ENCODE results near the gene TPSD1.

GRCh38 chr16:1277617-1278282, 21.9 kb downstream of the TPSD1 start:
- TF ChIP-seq POLR2A (IDR thresholded peaks at IDR 0.05) = no peak
- TF ChIP-seq, protein P1, sequence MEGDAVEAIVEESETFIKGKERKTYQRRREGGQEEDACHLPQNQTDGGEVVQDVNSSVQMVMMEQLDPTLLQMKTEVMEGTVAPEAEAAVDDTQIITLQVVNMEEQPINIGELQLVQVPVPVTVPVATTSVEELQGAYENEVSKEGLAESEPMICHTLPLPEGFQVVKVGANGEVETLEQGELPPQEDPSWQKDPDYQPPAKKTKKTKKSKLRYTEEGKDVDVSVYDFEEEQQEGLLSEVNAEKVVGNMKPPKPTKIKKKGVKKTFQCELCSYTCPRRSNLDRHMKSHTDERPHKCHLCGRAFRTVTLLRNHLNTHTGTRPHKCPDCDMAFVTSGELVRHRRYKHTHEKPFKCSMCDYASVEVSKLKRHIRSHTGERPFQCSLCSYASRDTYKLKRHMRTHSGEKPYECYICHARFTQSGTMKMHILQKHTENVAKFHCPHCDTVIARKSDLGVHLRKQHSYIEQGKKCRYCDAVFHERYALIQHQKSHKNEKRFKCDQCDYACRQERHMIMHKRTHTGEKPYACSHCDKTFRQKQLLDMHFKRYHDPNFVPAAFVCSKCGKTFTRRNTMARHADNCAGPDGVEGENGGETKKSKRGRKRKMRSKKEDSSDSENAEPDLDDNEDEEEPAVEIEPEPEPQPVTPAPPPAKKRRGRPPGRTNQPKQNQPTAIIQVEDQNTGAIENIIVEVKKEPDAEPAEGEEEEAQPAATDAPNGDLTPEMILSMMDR (IDR thresholded peaks at IDR 0.05) = no peak

All from uterus (tissue), 2 donors.